BLaER1 treated with 17β-estradiol and CSF1 and Interleukin-3, amounts not matched to agents 10 nM and 100 nM (cell line): Measurements from ENCODE around the gene FRMD4A.

ENCODE experiments used
- H3K27ac ChIP-seq, 11 experiments: shearing (Covaris generic); formaldehyde crosslinking; 2 replicates each; pipeline ENCODE4 v1.8.1; 2022
- H3K27me3 ChIP-seq, 11 experiments: shearing (Covaris generic); formaldehyde crosslinking; 2 replicates each; pipeline ENCODE4 v1.8.1; 2022
- H3K36me3 ChIP-seq, 11 experiments: shearing (Covaris generic); formaldehyde crosslinking; 2 replicates each; pipeline ENCODE4 v1.8.1; 2022
- H3K4me1 ChIP-seq, 10 experiments: shearing (Covaris generic); formaldehyde crosslinking; 2 replicates each; pipeline ENCODE4 v1.8.1; 2022
- H3K4me2 ChIP-seq, 11 experiments: shearing (Covaris generic); formaldehyde crosslinking; 2 replicates each; pipeline ENCODE4 v1.8.1; 2022
- H3K4me3 ChIP-seq, 10 experiments: shearing (Covaris generic); formaldehyde crosslinking; 2 replicates each; pipeline ENCODE4 v1.8.1; 2022
- H3K9ac ChIP-seq, 11 experiments: shearing (Covaris generic); formaldehyde crosslinking; 2 replicates each; pipeline ENCODE4 v1.8.1; 2022
- H3K9me3 ChIP-seq, 11 experiments: shearing (Covaris generic); formaldehyde crosslinking; replicated peaks in 1 of 11; 2 replicates each; pipeline ENCODE4 v1.8.1; 2022
- H4K20me1 ChIP-seq, 11 experiments: shearing (Covaris generic); formaldehyde crosslinking; 2 replicates each; pipeline ENCODE4 v1.8.1; 2022
- Cebpa-rat ChIP-seq, 11 experiments: shearing (Covaris generic); IDR thresholded peaks; 2 replicates each; pipeline ENCODE4 v1.8.1; 2022

FRMD4A gene

DNA sequence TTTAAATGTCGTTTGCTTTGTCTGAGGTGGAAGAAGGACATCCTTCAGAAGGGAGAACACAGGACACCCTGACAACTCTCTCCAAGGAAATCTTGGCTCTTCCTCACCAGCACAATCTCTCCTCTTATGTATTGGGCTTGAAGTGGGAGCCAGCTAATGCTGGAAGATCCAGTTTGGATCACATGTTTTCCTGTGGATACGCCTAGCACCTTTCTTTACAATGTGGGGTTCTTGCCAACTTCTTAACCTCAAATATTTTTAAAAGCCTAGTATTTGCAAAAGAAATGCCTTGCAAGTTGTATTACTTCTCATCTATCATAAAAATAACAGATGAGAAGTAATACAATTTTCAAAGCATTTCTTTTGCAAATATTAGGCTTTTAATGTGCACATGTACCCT, 76.4 kb downstream of the FRMD4A start:
- Histone ChIP-seq H3K4me1 (no peaks in the 10 kb centered on the region), H3K27ac (no peak overlapping the region), H4K20me1 (no peaks in the 10 kb centered on the region), H3K9me3 (peaks cover 6 to 14% (median 9%) of the 10 kb centered on the region in 11 experiments; a peak in 15 of 22 replicates), H3K4me2 (no peak overlapping the region), H3K27me3 (no peaks in the 10 kb centered on the region), H3K9ac (no peak overlapping the region), H3K4me3 (no peak overlapping the region), H3K36me3 (no peaks in the 10 kb centered on the region)
- no peak for TF ChIP-seq Cebpa-rat (IDR thresholded peaks at IDR 0.05)

DNA sequence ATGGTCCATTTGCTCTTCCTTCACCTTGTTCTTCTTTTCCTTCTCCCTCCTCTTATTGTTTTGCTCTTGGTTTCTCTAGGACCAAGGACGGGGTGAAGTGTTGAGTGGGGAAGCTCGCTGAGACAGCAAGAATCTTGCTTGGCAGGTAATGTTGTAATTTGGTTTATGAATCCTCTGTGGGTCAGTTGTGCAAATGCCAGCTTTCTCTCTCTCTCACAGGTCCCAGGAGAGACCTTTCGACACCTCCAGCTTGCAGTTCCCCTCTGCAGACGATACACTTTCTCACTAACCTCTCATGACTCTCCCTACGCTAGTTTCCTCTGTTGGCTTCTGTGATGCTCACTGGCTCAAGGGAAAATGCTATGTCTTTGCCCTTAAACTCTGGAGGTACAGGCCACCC, 77.0 kb downstream of the FRMD4A start:
- H3K4me3 ChIP-seq, result no peak overlapping the region
- no peak overlapping the region for H3K9ac ChIP-seq
- no peaks in the 10 kb centered on the region for H3K36me3 ChIP-seq
- H3K27me3 ChIP-seq, result no peaks in the 10 kb centered on the region
- H3K4me1 ChIP-seq, result no peaks in the 10 kb centered on the region
- H3K27ac ChIP-seq, result no peak overlapping the region
- H3K4me2 ChIP-seq, result no peak overlapping the region; a peak in 2 of 22 replicates
- H3K9me3 ChIP-seq, result peaks cover 6 to 14% (median 9%) of the 10 kb centered on the region in 11 experiments; a peak in 15 of 22 replicates
- no peak for TF ChIP-seq Cebpa-rat (IDR thresholded peaks at IDR 0.05)
- no peaks in the 10 kb centered on the region for H4K20me1 ChIP-seq

DNA sequence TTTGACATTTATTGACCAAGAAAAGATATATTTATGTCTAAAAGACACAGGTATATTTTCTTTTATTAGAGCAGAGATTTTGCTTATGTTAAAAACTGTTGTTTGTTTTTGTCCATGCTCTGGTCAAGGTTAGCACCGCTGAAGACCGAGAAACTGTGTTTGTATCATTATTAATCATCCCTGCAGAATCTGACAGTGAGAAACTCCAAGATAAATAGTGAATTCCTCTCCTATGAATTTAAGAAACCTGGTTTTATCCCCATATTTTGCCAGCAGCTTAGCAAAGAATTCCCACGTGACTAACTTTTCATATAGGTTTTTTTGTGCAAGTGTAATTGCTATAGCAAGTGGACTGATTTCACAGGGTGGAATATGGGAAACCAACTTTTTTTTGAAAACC, 77.6 kb downstream of the FRMD4A start:
- Histone ChIP-seq H4K20me1 (no peaks in the 10 kb centered on the region), H3K9ac (no peak overlapping the region), H3K9me3 (peaks cover 6 to 14% (median 9%) of the 10 kb centered on the region in 11 experiments; a peak in 15 of 22 replicates), H3K27me3 (no peaks in the 10 kb centered on the region), H3K4me1 (no peaks in the 10 kb centered on the region), H3K36me3 (no peaks in the 10 kb centered on the region), H3K4me3 (no peak overlapping the region), H3K4me2 (no peak overlapping the region), H3K27ac (no peak overlapping the region)
- TF ChIP-seq Cebpa-rat (IDR thresholded peaks at IDR 0.05), result no peak

DNA sequence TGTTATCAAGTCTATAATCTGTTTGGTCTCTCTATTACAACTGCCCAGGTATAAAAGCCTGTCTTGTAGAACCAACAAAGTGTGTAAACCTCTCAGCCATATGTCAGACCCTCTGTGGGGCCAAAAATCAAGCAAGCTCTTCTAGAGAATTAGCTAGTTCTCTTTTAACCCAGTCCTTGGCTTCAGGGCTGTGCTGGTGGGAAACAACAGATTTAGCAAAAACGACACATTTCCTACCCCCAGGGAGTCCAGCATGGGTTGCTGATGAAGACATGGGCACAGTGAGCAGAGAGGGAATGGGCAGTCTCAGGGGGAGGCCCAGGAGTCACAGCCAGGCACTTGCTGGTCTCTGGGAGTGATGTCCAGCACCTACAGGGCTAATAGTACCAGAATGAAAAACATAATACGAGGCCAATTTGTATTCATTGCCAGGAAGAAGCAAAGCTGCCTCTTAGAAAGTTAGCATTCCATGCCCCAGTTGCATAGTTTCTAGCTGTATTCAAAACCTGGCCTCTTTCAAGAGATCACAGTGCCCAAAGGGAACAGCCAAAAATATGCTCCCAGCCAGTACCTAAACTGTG, 80.1 kb downstream of the FRMD4A start:
- no peak for TF ChIP-seq Cebpa-rat (IDR thresholded peaks at IDR 0.05)
- Histone ChIP-seq H3K4me3 (no peak overlapping the region), H3K9ac (no peak overlapping the region), H3K4me2 (no peak overlapping the region), H3K36me3 (no peaks in the 10 kb centered on the region), H4K20me1 (no peaks in the 10 kb centered on the region), H3K27ac (no peak overlapping the region), H3K27me3 (no peaks in the 10 kb centered on the region), H3K9me3 (peaks cover 6 to 14% (median 9%) of the 10 kb centered on the region in 11 experiments; a peak in 15 of 22 replicates), H3K4me1 (no peaks in the 10 kb centered on the region)

DNA sequence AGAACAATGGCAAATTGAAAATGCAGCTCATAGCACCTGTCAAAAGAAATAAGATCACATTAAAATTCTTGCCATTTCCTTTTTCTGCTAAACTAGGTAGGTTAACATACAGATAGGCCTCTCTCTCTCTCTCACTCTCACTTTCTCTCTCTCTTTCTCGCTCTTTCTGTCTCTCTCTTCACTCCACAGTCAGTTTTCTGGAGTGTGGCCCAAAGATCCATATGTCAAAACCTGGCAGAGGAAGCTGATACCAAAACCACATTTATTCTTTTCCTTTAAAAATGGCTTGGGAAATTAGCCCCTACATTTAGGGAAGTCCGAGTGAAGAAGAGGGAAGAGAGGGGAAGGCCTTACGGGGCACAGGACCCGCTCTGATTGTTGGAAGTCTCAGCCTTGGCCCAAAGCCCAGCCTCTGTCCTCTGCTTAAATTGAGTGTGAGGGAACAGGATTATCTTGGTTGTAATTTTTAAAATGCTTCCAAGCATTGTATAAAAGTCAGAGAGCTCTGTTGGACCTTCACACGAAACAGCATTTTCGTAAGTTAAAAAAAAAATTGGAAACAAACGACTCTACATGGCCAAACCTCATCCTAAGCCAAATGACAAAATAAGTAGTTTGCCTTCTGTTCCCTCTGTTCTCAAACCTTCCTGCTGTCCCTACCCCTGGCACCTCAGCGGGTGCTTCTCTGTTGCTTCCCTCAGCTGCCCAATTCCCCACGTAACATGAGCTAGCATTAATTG, 83.2 kb downstream of the FRMD4A start:
- no peaks in the 10 kb centered on the region for H3K36me3 ChIP-seq
- no peak overlapping the region for H3K4me3 ChIP-seq
- peaks cover 22 to 32% (median 27%) of the 10 kb centered on the region in 11 experiments for H3K9me3 ChIP-seq
- H3K4me2 ChIP-seq, result no peak overlapping the region
- no peaks in the 10 kb centered on the region for H4K20me1 ChIP-seq
- no peak overlapping the region for H3K27ac ChIP-seq
- H3K4me1 ChIP-seq, result peaks cover 0 to 16% (median 3%) of the 10 kb centered on the region in 10 experiments; a peak in 8 of 20 replicates
- H3K27me3 ChIP-seq, result no peaks in the 10 kb centered on the region
- TF ChIP-seq Cebpa-rat (IDR thresholded peaks at IDR 0.05), result no peak
- H3K9ac ChIP-seq, result no peak overlapping the region

DNA sequence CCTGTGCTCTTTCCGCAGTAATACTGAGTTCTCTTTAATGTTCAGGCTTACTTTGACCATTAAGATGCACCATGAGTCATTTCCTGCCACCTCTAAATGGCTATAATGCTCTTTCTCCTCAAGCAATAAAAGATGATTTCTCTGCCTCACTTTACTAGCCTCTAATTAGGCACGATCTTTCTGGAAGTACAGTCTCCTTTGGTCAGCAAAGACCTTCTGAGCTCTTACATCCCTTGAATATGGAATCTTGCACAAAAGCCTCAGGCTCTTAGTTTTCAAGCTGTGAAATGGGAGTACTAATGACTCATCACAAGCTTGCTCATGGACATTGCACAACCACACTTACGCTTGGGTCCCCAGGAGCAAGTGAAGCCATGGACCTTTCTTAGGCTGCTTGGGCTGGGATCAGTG, 85.9 kb downstream of the FRMD4A start:
- Histone ChIP-seq H3K36me3 (no peaks in the 10 kb centered on the region), H3K4me1 (peaks cover 0 to 16% (median 3%) of the 10 kb centered on the region in 10 experiments; a peak in 8 of 20 replicates), H3K4me2 (peak overlapping the region in 4 of 11 experiments; percentile 11 to 51 (median 37); a peak in 7 of 22 replicates), H3K4me3 (no peak overlapping the region), H3K27ac (no peak overlapping the region), H3K9me3 (peaks cover 26 to 34% (median 30%) of the 10 kb centered on the region in 11 experiments), H3K9ac (no peak overlapping the region), H4K20me1 (no peaks in the 10 kb centered on the region), H3K27me3 (no peaks in the 10 kb centered on the region)
- 0 out of 22 replicates have a peak, but pooled peaks of 2 of the 11 experiments have one; percentile 6 to 7 for TF ChIP-seq Cebpa-rat (IDR thresholded peaks at IDR 0.05)

DNA sequence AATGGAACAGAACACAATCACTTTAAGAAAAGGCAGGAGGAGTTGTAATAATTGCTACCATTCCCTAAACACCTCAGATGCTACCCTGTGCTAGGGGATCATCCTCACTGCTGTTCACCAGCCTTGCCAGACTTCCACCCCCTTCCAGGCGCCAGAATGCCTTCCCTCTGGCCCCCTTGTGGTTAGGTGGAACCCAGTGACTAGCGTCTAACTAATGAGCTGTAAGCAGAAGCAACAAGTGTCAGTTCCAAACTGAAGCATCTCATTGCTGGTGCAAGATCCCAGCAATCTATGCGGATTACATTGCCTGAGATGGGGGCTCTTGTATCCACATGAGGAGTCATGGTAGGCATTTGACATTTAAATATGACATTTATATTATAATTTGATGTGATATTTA, 86.6 kb downstream of the FRMD4A start:
- H4K20me1 ChIP-seq, result no peaks in the 10 kb centered on the region
- no peaks in the 10 kb centered on the region for H3K36me3 ChIP-seq
- no peaks in the 10 kb centered on the region for H3K27me3 ChIP-seq
- 0 out of 22 replicates have a peak overlapping the region, but pooled peaks of 1 of the 11 experiments have one; percentile 40 for H3K4me2 ChIP-seq
- peaks cover 26 to 34% (median 30%) of the 10 kb centered on the region in 11 experiments for H3K9me3 ChIP-seq
- no peak overlapping the region for H3K27ac ChIP-seq
- no peak overlapping the region for H3K9ac ChIP-seq
- H3K4me3 ChIP-seq, result no peak overlapping the region
- TF ChIP-seq Cebpa-rat (IDR thresholded peaks at IDR 0.05), result no peak
- H3K4me1 ChIP-seq, result peaks cover 0 to 16% (median 3%) of the 10 kb centered on the region in 10 experiments; a peak in 8 of 20 replicates

DNA sequence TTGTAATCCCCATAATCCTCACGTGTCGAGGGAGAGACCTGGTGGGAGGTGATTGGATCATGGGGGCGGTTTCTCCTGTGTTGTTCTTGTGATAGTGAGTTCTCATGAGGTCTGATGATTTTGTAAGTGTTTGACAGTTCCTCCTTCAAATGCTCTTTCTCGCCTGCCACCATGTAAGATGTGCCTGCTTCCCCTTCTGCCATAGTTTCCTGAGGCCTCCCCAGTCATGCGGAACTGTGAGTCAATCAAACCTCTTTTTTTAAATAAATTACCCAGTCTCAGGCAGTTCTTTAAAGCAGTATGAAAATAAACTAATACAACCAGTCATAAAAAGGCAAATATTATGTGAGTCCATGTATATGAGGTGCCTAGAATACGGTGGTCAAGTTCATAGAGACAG, 87.5 kb downstream of the FRMD4A start:
- Histone ChIP-seq H3K4me1 (peaks cover 0 to 16% (median 3%) of the 10 kb centered on the region in 10 experiments; a peak in 8 of 20 replicates), H3K9me3 (peaks cover 26 to 34% (median 30%) of the 10 kb centered on the region in 11 experiments), H3K36me3 (no peaks in the 10 kb centered on the region), H3K27ac (no peak overlapping the region), H3K9ac (no peak overlapping the region), H3K27me3 (no peaks in the 10 kb centered on the region), H3K4me3 (no peak overlapping the region), H4K20me1 (no peaks in the 10 kb centered on the region), H3K4me2 (no peak overlapping the region)
- TF ChIP-seq Cebpa-rat (IDR thresholded peaks at IDR 0.05), result no peak

DNA sequence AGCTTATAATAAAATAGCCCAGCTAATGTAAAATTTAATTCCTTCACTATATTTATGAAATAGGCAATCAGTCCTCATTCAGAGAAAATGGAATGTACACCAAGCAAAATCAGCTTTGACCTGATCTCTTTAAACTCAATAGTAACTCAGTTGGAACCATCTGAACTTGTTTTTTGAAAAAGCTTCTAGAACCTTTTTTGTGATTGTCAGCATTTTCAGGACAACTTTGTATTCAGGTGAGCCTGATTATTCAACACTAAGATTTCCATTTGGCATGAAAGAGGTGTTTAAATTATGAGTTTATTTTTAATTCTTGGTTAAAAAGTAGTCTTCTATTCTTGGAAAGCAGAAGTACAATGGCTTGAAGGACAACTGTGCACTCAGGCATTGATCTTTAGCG, 89.5 kb downstream of the FRMD4A start:
- Histone ChIP-seq H4K20me1 (no peaks in the 10 kb centered on the region), H3K27me3 (no peaks in the 10 kb centered on the region)

More for the DNA sequence above, 89.5 kb downstream of the FRMD4A start:
- TF ChIP-seq Cebpa-rat (IDR thresholded peaks at IDR 0.05), result no peak
- H3K4me3 ChIP-seq, result no peak overlapping the region
- H3K9me3 ChIP-seq, result peaks cover 26 to 34% (median 30%) of the 10 kb centered on the region in 11 experiments
- no peak overlapping the region for H3K27ac ChIP-seq
- no peak overlapping the region for H3K9ac ChIP-seq
- H3K4me2 ChIP-seq, result no peak overlapping the region
- peaks cover 0 to 16% (median 3%) of the 10 kb centered on the region in 10 experiments; a peak in 8 of 20 replicates for H3K4me1 ChIP-seq
- H3K36me3 ChIP-seq, result no peaks in the 10 kb centered on the region
